ENCODE measurements around the gene ADGRV1.

GRCh38 chr5:90606539-90606938, 47.9 kb downstream of the ADGRV1 start:
- TF ChIP-seq EP300 (IDR thresholded peaks at IDR 0.05) (no peak), POLR2A (IDR thresholded peaks at IDR 0.05) (no peak), CTCF (IDR thresholded peaks at IDR 0.05) (no peak)

Data from tibial nerve (tissue), 4 donors.